Activated CD4-positive, alpha-beta T cell treated with anti-CD3 and anti-CD28 coated beads, Interleukin-2, Interleukin-6, amounts not matched to agents 100 ng/mL and 50 ng/mL, durations not matched to agents 16 hours and 8 hours (primary cell): ENCODE data around the gene MTCL1.

Experiments
- DNase-seq: peaks from one replicate; pipeline ENCODE4 v3.0.0-alpha.2; 2020

Gene MTCL1

GRCh38 chr18:8795586-8796325 lies 90.4 kb downstream of the MTCL1 start:
- DNase-seq: no peak

GRCh38 chr18:8797206-8797605 lies 91.8 kb downstream of the MTCL1 start:
- DNase-seq: no peak

- no peak for DNase-seq
These were observed 93.6 kb downstream of the MTCL1 start for GRCh38 chr18:8799001-8799400.

- DNase-seq: no peak
These were observed 94.5 kb downstream of the MTCL1 start for GRCh38 chr18:8799596-8800441.

GRCh38 chr18:8800445-8800844 lies 95.1 kb downstream of the MTCL1 start:
- no peak for DNase-seq

GRCh38 chr18:8800876-8801262 lies 95.5 kb downstream of the MTCL1 start:
- DNase-seq: no peak

- DNase-seq: no peak
These were observed 96.0 kb downstream of the MTCL1 start for GRCh38 chr18:8801263-8801901.

GRCh38 chr18:8802017-8802672 lies 96.8 kb downstream of the MTCL1 start:
- DNase-seq: no peak

- DNase-seq: no peak
These were observed 97.9 kb downstream of the MTCL1 start for GRCh38 chr18:8803063-8803795.

GRCh38 chr18:8803957-8804356 lies 98.6 kb downstream of the MTCL1 start:
- DNase-seq: no peak

- no peak for DNase-seq
These were observed 100.2 kb downstream of the MTCL1 start for GRCh38 chr18:8805552-8805951.

GRCh38 chr18:8806100-8806797 lies 100.9 kb downstream of the MTCL1 start:
- no peak for DNase-seq

- no peak for DNase-seq
These were observed 101.6 kb downstream of the MTCL1 start for GRCh38 chr18:8806798-8807487.

GRCh38 chr18:8807488-8807805 lies 102.1 kb downstream of the MTCL1 start:
- no peak for DNase-seq

GRCh38 chr18:8808001-8808400 lies 102.6 kb downstream of the MTCL1 start:
- no peak for DNase-seq

GRCh38 chr18:8809514-8809913 lies 104.2 kb downstream of the MTCL1 start:
- DNase-seq: no peak

GRCh38 chr18:8810157-8810556 lies 104.8 kb downstream of the MTCL1 start:
- no peak for DNase-seq

GRCh38 chr18:8811115-8811514 lies 105.8 kb downstream of the MTCL1 start:
- DNase-seq: no peak

GRCh38 chr18:8812631-8813030 lies 107.3 kb downstream of the MTCL1 start:
- no peak for DNase-seq

- DNase-seq: no peak
These were observed 108.3 kb downstream of the MTCL1 start for GRCh38 chr18:8813611-8814010.

- DNase-seq: no peak
These were observed 108.8 kb downstream of the MTCL1 start for GRCh38 chr18:8814206-8814605.
